ENCODE measurements around the gene EPAS1.

EPAS1 gene

DNA sequence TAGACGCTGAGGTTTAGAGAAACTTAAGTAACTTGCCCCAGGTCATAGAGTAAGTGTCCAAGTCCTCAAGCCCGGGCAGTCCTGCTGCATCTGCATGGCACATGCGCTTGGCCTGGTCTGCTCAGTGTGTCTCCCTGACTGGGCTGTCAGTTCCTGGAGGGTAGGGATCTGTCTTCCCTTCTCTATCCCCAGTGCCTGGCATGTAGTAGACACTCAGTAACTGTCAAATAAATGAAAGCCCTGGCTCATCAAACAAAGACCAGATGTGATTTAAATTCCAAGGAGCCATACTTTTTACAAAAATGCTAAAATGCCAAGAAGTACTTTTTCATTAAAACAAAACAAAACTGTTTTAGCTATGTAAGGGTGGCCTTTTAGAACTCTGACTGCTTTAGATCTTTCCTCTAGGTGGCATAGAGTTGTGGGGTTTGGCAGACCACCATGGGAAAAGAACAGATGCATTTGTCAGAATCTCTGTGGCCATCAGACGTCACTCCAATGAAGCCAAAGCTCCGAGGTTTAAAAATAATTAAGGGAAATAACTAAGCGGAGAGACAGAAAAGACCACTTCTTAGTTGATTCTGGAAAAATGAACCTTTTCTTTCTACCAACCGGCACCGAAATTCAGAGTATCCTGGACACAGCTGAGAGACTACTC is 34.0 kb downstream of the EPAS1 start:
- Mint-ChIP-seq H3K4me3 (no peak overlapping the region), H3K27ac (no peak overlapping the region)
- DNase-seq: no peak

GRCh38 chr2:46332686-46333281 is 35.6 kb downstream of the EPAS1 start:
- Mint-ChIP-seq H3K4me3 (no peak overlapping the region), H3K27me3 (no peaks in the 10 kb centered on the region), H3K9me3 (no peaks in the 10 kb centered on the region), H3K27ac (no peak overlapping the region), H3K4me1 (ENCODE audit: low read depth) (peaks cover 26% of the 10 kb centered on the region), H3K36me3 (ENCODE audit: low read depth) (no peaks in the 10 kb centered on the region)
- DNase-seq: no peak

More for the DNA sequence above, 34.0 kb downstream of the EPAS1 start:
- no peaks in the 10 kb centered on the region for H3K9me3 Mint-ChIP-seq
- peaks cover 21% of the 10 kb centered on the region for H3K4me1 Mint-ChIP-seq (ENCODE audit: low read depth)
- H3K27me3 Mint-ChIP-seq: no peaks in the 10 kb centered on the region
- H3K36me3 Mint-ChIP-seq (ENCODE audit: low read depth): no peaks in the 10 kb centered on the region

GRCh38 chr2:46333912-46334311 is 36.7 kb downstream of the EPAS1 start:
- Mint-ChIP-seq H3K27me3 (no peaks in the 10 kb centered on the region), H3K9me3 (no peaks in the 10 kb centered on the region), H3K4me1 (ENCODE audit: low read depth) (peaks cover 23% of the 10 kb centered on the region), H3K36me3 (ENCODE audit: low read depth) (no peaks in the 10 kb centered on the region), H3K27ac (no peak overlapping the region), H3K4me3 (no peak overlapping the region)
- DNase-seq: no peak

DNA sequence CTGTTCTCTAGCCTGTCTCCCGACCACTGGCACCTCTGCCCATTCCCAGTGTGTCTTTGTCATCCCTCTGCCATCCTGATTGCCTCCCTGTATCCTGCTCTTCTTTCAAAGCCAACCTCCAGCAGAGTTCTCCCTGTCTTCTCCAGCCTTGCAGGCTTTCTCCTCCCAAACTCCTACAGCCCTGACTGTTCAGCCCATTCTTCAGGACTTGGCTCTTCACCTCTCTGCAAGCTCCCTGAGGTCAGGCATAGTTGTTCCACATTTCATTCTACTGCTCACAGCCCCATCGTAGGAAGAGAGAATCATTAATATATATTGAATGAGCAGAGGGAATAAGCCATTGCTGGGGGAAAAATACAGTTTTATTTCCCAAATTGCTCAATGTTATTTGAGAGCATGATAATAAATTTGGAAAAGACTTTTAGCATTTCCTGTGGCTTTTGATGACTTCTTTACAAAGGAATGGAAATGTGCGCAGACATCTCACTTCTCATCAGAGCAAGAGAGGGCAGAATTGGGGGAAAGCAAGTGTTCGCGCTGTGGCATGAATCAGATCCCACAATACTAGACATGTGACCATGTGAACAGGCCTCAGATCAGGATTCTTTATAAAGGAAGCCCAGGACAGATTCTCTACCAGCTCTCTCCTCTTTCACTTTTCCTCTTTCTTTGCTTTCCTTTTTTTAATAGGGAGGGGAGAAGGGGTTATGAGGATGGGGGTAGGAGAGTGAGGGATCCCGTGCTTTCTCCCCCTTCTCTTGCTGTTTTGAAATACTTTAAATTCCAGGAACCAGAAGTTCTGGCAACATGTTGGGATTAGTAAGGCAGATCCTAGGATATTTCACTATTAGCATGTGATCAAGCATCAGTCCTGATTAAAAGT is 37.4 kb downstream of the EPAS1 start:
- Mint-ChIP-seq H3K27me3 (no peaks in the 10 kb centered on the region), H3K36me3 (ENCODE audit: low read depth) (no peaks in the 10 kb centered on the region), H3K4me3 (no peak overlapping the region), H3K4me1 (ENCODE audit: low read depth) (peaks cover 23% of the 10 kb centered on the region), H3K9me3 (no peaks in the 10 kb centered on the region), H3K27ac (no peak overlapping the region)
- no peak for DNase-seq

DNA sequence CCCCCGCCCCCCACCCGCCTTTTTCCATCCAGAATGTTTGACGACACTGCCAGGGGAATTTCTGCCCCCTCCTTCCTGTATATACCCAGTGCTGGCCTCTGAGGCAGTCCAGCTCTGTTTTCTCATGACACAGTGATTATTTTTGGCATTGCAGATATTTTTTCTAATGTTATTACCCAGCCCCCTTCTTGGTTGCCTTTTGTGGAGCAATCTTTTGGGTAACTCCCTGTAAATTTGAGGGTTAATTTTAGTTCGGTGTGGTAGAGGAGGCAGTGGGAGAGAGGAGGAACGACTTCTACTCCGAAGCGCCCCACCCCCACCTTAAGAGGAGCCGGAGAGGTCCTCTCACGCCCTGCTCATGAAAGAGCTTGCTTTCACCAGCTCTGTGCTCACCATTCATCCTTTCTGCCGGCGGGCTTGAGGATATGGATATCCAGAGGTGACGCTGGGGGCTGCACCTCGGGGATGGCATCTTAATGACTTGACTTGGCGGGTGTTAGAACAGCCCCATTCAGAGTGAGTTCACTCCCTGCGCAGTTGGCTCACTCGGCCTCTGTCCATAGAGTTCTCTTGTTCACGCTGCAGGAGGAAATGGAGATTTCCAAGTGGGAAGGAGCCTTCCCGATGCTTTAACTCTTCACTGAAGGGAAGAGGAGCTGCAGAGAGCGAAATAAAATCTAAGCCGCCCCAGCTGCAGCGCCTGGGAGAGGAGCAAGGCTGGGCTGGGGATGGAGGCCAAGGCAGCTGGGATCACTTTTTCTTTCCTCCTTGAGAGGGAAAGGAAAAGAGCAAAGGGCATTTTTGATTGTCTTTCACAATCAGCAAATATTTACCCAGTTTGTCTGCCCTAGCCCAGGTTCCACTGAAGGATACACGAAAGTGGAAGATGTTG is 38.4 kb downstream of the EPAS1 start:
- DNase-seq: no peak
- H3K36me3 Mint-ChIP-seq (ENCODE audit: low read depth): no peaks in the 10 kb centered on the region
- H3K27ac Mint-ChIP-seq: no peak overlapping the region
- no peaks in the 10 kb centered on the region for H3K9me3 Mint-ChIP-seq
- H3K4me3 Mint-ChIP-seq: no peak overlapping the region
- peaks cover 18% of the 10 kb centered on the region for H3K4me1 Mint-ChIP-seq (ENCODE audit: low read depth)
- H3K27me3 Mint-ChIP-seq: no peaks in the 10 kb centered on the region

- no peak for DNase-seq
- no peaks in the 10 kb centered on the region for H3K9me3 Mint-ChIP-seq
- no peaks in the 10 kb centered on the region for H3K27me3 Mint-ChIP-seq
- H3K36me3 Mint-ChIP-seq (ENCODE audit: low read depth): no peaks in the 10 kb centered on the region
- no peak overlapping the region for H3K27ac Mint-ChIP-seq
- no peak overlapping the region for H3K4me3 Mint-ChIP-seq
- peaks cover 20% of the 10 kb centered on the region for H3K4me1 Mint-ChIP-seq (ENCODE audit: low read depth)
Measured at GRCh38 chr2:46336283-46336959, 39.2 kb downstream of the EPAS1 start.

DNA sequence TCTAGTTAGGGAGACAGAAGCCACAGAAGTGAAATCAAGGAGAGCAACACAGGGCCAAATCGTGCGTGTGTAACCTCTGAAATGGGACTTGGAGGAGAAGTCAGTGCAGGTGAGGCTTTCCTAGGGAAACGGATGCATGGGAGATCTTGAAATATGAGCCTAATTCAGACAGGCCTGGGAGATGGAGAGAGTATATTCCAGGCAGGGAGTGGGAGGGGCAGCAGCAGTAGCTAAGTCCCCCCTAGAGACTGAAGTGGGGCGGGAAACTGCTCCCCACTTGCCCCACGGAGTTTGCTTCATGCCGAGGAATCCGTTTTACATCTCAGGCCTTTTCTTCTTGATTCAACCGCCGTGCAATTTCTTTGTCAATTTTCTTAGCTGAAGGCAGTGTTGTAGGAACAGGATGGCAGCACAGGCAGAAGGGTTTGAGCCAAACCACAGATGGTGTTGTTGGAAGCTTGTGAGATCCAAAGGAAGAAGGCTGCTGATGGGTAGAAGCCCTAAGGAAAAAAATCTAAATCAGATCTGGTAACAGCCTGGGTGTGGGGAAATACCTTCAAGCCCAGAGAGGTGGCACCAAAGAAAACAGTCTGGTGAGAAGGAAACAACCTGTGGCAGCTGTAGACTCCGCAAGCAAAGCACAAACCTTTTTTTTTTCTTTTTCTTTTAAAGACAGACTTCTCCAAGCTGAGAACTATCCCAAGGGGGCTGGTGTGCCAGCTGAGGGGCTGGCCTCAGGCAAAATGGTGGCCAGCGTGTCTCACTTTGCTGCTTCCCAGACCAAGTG is 40.2 kb downstream of the EPAS1 start:
- peaks cover 20% of the 10 kb centered on the region for H3K4me1 Mint-ChIP-seq (ENCODE audit: low read depth)
- H3K27ac Mint-ChIP-seq: no peak overlapping the region
- no peaks in the 10 kb centered on the region for H3K36me3 Mint-ChIP-seq (ENCODE audit: low read depth)
- DNase-seq: no peak
- H3K9me3 Mint-ChIP-seq: no peaks in the 10 kb centered on the region
- no peaks in the 10 kb centered on the region for H3K27me3 Mint-ChIP-seq
- H3K4me3 Mint-ChIP-seq: no peak overlapping the region

DNA sequence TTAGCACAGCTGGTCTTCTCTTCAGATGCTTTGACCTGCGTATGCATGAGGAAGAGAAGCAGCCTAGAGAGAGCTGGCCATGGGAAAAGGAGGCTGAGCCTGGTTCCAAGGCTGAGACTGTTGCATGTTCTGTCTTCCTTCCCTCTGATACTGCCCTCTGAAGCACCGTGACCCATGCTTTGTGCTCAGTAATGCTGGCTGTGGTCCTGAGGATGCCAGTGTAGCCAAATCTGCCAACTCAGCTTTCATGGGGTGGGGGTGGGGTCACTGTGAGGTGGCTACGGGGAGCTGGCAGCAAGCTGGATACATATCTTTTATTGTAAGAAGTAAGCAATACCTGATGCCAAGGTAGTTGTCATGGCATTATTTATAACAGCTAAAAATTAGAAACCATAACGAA is 41.5 kb downstream of the EPAS1 start:
- Mint-ChIP-seq H3K36me3 (ENCODE audit: low read depth) (no peaks in the 10 kb centered on the region), H3K4me1 (ENCODE audit: low read depth) (peaks cover 17% of the 10 kb centered on the region), H3K27me3 (no peaks in the 10 kb centered on the region), H3K9me3 (no peaks in the 10 kb centered on the region), H3K4me3 (no peak overlapping the region), H3K27ac (no peak overlapping the region)
- DNase-seq: no peak

- no peaks in the 10 kb centered on the region for H3K27me3 Mint-ChIP-seq
- H3K4me3 Mint-ChIP-seq: no peak overlapping the region
- H3K36me3 Mint-ChIP-seq (ENCODE audit: low read depth): no peaks in the 10 kb centered on the region
- DNase-seq: no peak
- H3K27ac Mint-ChIP-seq: no peak overlapping the region
- peaks cover 16% of the 10 kb centered on the region for H3K4me1 Mint-ChIP-seq (ENCODE audit: low read depth)
- no peaks in the 10 kb centered on the region for H3K9me3 Mint-ChIP-seq
Measured at GRCh38 chr2:46339200-46339599, 42.0 kb downstream of the EPAS1 start.

DNA sequence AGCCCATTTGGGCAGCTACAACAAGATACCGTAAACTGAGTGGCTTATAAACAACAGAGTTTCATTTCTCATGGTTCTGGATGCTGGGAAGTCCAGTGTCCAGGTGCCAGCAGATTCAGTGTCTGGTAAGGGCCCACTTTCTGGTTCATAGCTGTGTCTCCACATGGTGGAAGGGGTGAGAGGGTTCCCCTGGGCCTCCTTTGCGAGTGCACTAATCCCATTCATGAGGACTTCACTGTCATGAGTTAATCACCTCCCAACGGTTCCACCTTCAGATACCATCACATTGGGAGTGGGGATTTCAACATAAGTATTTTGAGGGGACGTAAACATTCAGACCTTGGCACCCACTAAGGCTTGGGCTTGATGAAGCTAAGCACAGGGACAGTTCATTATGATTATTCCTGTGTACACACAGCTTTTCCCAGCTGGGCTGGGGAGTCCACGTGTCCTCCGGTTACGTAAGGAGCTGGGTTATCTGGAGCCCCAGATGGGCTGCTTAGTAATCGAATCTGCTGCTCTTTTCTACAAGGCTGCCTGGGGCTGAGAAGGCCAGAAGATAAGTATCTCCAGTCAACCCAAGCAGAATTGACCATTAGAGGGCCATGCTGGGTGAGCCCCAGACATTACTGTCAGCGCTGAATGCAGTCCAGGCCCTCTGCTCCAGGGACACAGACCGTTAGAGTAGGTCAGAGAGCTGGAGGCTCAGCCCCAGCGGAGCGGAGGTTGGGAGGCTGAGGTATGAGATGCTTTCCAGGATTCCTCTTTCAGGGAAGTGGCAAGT is 42.7 kb downstream of the EPAS1 start:
- H3K4me1 Mint-ChIP-seq (ENCODE audit: low read depth): peaks cover 12% of the 10 kb centered on the region
- DNase-seq: no peak

GRCh38 chr2:46340740-46341420 is 43.7 kb downstream of the EPAS1 start:
- H3K36me3 Mint-ChIP-seq (ENCODE audit: low read depth): no peaks in the 10 kb centered on the region
- H3K4me1 Mint-ChIP-seq (ENCODE audit: low read depth): peaks cover 7% of the 10 kb centered on the region
- H3K27me3 Mint-ChIP-seq: no peaks in the 10 kb centered on the region
- no peak overlapping the region for H3K27ac Mint-ChIP-seq
- no peak overlapping the region for H3K4me3 Mint-ChIP-seq
- DNase-seq: no peak
- no peaks in the 10 kb centered on the region for H3K9me3 Mint-ChIP-seq

More for the DNA sequence above, 42.7 kb downstream of the EPAS1 start:
- H3K9me3 Mint-ChIP-seq: no peaks in the 10 kb centered on the region
- no peak overlapping the region for H3K4me3 Mint-ChIP-seq
- H3K36me3 Mint-ChIP-seq (ENCODE audit: low read depth): no peaks in the 10 kb centered on the region
- H3K27ac Mint-ChIP-seq: no peak overlapping the region
- no peaks in the 10 kb centered on the region for H3K27me3 Mint-ChIP-seq

DNA sequence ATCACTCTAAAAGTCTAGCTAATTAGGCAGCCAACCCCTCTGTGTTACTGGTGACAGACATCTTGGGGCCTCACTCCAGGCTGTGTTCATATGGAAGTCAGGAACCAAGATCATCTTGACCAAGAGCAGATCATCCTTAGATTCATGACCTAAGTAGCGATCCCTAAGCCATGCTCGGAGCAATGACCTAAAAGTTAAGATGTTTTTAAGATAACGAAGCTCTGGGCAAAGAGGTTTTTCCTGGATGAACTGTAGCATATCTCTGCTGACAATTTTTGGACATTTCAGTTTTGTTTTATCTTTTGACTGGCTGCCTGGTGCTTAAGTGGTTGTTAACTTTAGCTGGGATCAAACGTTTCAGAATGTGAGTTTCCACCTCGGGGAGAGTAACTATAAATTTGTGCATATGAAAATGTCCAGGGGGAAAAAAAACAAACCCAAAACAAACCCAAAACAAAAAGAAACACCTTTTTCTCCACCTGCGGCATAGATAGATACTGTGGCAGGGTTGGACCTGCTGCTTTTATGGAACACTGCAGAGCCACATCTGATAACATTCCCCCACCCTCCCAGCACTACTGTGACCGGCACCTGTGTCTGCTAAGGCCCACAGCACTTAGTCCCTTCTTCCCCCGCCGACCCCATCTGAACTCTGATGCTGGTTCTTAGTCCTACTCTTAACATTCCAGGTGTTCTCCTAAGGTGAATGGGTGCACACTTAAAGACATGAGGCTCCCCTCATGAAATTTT is 45.5 kb downstream of the EPAS1 start:
- H3K27me3 Mint-ChIP-seq: no peaks in the 10 kb centered on the region
- H3K27ac Mint-ChIP-seq: no peak overlapping the region
- DNase-seq: no peak
- H3K4me1 Mint-ChIP-seq (ENCODE audit: low read depth): peaks cover 9% of the 10 kb centered on the region
- H3K4me3 Mint-ChIP-seq: no peak overlapping the region
- no peaks in the 10 kb centered on the region for H3K9me3 Mint-ChIP-seq
- H3K36me3 Mint-ChIP-seq (ENCODE audit: low read depth): no peaks in the 10 kb centered on the region
